ENCODE measurements around the gene ZNF530. TPM values are rescaled to one million over a fixed set of nuclear protein-coding genes. Genes with fewer than 3 reads are reported as not detected.

The ZNF530 gene
- total RNA-seq, 1 donor from 2014 or later = 4.7 TPM

DNA sequence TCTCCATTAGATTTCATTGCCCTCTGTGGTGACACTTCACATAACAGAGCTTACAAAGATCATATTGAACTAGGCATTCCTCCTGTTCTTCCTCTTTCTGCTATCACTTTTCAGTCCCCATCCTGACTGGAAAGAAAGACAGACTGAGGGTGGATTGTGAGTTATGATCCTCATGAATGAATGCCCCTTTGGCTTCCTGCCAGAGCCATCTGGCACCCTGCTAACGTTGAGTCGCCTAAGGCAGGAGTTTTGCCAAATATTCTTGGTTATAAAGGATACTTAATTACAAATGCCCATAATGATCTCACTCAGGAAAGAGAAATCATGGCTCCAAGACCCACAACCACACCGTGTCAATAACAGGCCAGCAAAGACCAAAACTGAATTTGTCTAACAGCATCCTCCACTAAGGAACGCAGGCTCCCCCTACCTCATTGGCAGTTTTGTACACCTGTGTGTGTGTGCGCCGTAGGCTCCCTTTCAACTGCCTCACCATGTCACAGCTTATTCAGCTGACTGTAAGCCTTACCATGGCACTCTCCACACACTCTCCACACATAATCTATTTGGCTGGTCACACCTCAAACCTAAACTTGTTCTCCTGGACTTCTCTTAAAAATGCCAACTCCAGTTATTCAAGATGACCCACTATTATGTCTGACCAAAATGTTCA is 48.8 kb downstream of the ZNF530 start:
- Histone ChIP-seq H3K9me3 (ENCODE audit: insufficient read depth, low read depth, low read length) (peaks cover 3% of the 10 kb centered on the region), H3K27me3 (ENCODE audit: insufficient read depth, low read length) (no peaks in the 10 kb centered on the region), H3K79me2 (ENCODE audit: insufficient read depth, low read length) (no peaks in the 10 kb centered on the region), H2AFZ (ENCODE audit: low read depth, low read length) (no peak overlapping the region), H3K9ac (ENCODE audit: low read length) (no peak overlapping the region), H4K20me1 (ENCODE audit: insufficient read depth, low read length) (no peaks in the 10 kb centered on the region), H3K4me1 (ENCODE audit: insufficient read depth, low read length) (no peaks in the 10 kb centered on the region), H3K27ac (ENCODE audit: low read depth, low read length) (no peak overlapping the region), H3K4me3 (ENCODE audit: insufficient read depth, low read depth, low read length) (no peak overlapping the region), H3K36me3 (ENCODE audit: insufficient read depth, low read length) (no peaks in the 10 kb centered on the region), H3K4me2 (ENCODE audit: low read length) (no peak overlapping the region)
- DNase-seq (ENCODE audit: low read depth) (no peak), FAIRE-seq (no peak)
- TF ChIP-seq, protein P1, sequence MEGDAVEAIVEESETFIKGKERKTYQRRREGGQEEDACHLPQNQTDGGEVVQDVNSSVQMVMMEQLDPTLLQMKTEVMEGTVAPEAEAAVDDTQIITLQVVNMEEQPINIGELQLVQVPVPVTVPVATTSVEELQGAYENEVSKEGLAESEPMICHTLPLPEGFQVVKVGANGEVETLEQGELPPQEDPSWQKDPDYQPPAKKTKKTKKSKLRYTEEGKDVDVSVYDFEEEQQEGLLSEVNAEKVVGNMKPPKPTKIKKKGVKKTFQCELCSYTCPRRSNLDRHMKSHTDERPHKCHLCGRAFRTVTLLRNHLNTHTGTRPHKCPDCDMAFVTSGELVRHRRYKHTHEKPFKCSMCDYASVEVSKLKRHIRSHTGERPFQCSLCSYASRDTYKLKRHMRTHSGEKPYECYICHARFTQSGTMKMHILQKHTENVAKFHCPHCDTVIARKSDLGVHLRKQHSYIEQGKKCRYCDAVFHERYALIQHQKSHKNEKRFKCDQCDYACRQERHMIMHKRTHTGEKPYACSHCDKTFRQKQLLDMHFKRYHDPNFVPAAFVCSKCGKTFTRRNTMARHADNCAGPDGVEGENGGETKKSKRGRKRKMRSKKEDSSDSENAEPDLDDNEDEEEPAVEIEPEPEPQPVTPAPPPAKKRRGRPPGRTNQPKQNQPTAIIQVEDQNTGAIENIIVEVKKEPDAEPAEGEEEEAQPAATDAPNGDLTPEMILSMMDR (IDR thresholded peaks at IDR 0.05; ENCODE audit: insufficient read depth, low read depth, low read length) = no peak
- no peak for TF ChIP-seq EZH2 (IDR thresholded peaks at IDR 0.05; ENCODE audit: insufficient read depth, low read length)
- Mint-ChIP-seq H3K27me3 (ENCODE audit: low read depth, unreplicated experiment) (no peaks in the 10 kb centered on the region), H3K36me3 (ENCODE audit: low read depth, unreplicated experiment) (peaks cover 11% of the 10 kb centered on the region), H3K27ac (ENCODE audit: unreplicated experiment) (no peak overlapping the region), H3K4me3 (ENCODE audit: unreplicated experiment) (no peak overlapping the region), H3K4me1 (ENCODE audit: low read depth, unreplicated experiment) (peaks cover 19% of the 10 kb centered on the region), H3K9me3 (ENCODE audit: unreplicated experiment) (peaks cover 8% of the 10 kb centered on the region)

DNA sequence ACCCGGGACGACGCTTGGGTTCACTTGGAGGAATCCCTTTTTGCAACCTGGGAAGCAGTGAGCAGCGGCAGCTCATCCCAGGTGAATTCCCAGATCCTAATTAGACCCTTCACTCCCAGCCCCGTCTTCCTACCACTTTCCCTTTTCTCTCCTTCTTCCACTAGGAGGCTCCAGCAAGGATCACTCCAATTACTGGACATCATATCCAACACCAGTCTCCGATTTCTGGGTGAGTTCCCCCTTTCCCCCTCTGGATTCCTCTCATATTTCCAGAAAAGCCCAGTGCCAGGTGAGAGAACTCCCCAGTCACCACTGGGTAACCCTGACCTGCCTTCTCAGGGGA is 51.9 kb downstream of the ZNF530 start:
- no peak overlapping the region for H3K9ac ChIP-seq (ENCODE audit: low read length)
- H3K9me3 Mint-ChIP-seq (ENCODE audit: unreplicated experiment) = peaks cover 25% of the 10 kb centered on the region
- H3K4me3 Mint-ChIP-seq (ENCODE audit: unreplicated experiment) = peak overlapping the region; percentile 75
- no peaks in the 10 kb centered on the region for H3K4me1 ChIP-seq (ENCODE audit: insufficient read depth, low read length)
- no peaks in the 10 kb centered on the region for H4K20me1 ChIP-seq (ENCODE audit: insufficient read depth, low read length)
- H3K27me3 Mint-ChIP-seq (ENCODE audit: low read depth, unreplicated experiment) = peaks cover 9% of the 10 kb centered on the region
- TF ChIP-seq, protein P1 (IDR thresholded peaks at IDR 0.05; ENCODE audit: insufficient read depth, low read depth, low read length) = no peak
- TF ChIP-seq EZH2 (IDR thresholded peaks at IDR 0.05; ENCODE audit: insufficient read depth, low read length) = no peak
- peaks cover 21% of the 10 kb centered on the region for H3K36me3 Mint-ChIP-seq (ENCODE audit: low read depth, unreplicated experiment)
- H3K4me2 ChIP-seq (ENCODE audit: low read length) = no peak overlapping the region
- no peaks in the 10 kb centered on the region for H3K27me3 ChIP-seq (ENCODE audit: insufficient read depth, low read length)
- H3K27ac Mint-ChIP-seq (ENCODE audit: unreplicated experiment) = peak overlapping the region; percentile 75
- no peak overlapping the region for H3K27ac ChIP-seq (ENCODE audit: low read depth, low read length)
- peaks cover 6% of the 10 kb centered on the region for H3K9me3 ChIP-seq (ENCODE audit: insufficient read depth, low read depth, low read length)
- H3K79me2 ChIP-seq (ENCODE audit: insufficient read depth, low read length) = no peaks in the 10 kb centered on the region
- DNase-seq (ENCODE audit: low read depth) = no peak
- no peak overlapping the region for H3K4me3 ChIP-seq (ENCODE audit: insufficient read depth, low read depth, low read length)
- H2AFZ ChIP-seq (ENCODE audit: low read depth, low read length) = no peak overlapping the region
- H3K4me1 Mint-ChIP-seq (ENCODE audit: low read depth, unreplicated experiment) = peaks cover 32% of the 10 kb centered on the region
- H3K36me3 ChIP-seq (ENCODE audit: insufficient read depth, low read length) = no peaks in the 10 kb centered on the region
- no peak for FAIRE-seq

DNA sequence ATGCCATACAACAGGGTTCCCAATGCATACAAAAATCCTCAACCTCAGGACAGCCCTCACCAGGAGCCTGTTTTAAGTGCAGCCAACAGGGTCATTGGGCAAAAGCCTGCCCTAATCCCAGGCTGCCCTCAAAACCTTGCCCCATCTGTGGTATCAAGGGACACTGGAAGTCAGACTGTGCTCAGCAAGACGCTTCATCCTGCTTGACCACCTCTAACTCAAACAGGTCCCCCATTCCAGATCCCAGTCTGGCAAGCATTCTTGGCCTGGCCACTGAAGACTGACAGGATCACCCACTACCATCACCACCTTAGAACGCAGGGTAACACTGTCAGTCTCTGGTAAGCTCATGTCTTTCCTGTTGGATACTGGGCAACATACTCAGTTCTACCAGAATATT is 54.0 kb downstream of the ZNF530 start:
- no peak overlapping the region for H3K27ac ChIP-seq (ENCODE audit: low read depth, low read length)
- FAIRE-seq (no peak), DNase-seq (ENCODE audit: low read depth) (no peak)
- no peaks in the 10 kb centered on the region for H3K36me3 ChIP-seq (ENCODE audit: insufficient read depth, low read length)
- Mint-ChIP-seq H3K4me1 (ENCODE audit: low read depth, unreplicated experiment) (peaks cover 30% of the 10 kb centered on the region), H3K36me3 (ENCODE audit: low read depth, unreplicated experiment) (peaks cover 21% of the 10 kb centered on the region), H3K27me3 (ENCODE audit: low read depth, unreplicated experiment) (peaks cover 12% of the 10 kb centered on the region), H3K27ac (ENCODE audit: unreplicated experiment) (peak overlapping the region; percentile 76), H3K9me3 (ENCODE audit: unreplicated experiment) (peaks cover 21% of the 10 kb centered on the region), H3K4me3 (ENCODE audit: unreplicated experiment) (no peak overlapping the region)
- H4K20me1 ChIP-seq (ENCODE audit: insufficient read depth, low read length) = no peaks in the 10 kb centered on the region
- no peaks in the 10 kb centered on the region for H3K4me1 ChIP-seq (ENCODE audit: insufficient read depth, low read length)
- no peak overlapping the region for H2AFZ ChIP-seq (ENCODE audit: low read depth, low read length)
- H3K9ac ChIP-seq (ENCODE audit: low read length) = no peak overlapping the region
- no peak overlapping the region for H3K4me2 ChIP-seq (ENCODE audit: low read length)
- TF ChIP-seq, protein P1 (IDR thresholded peaks at IDR 0.05; ENCODE audit: insufficient read depth, low read depth, low read length) = no peak
- no peak for TF ChIP-seq EZH2 (IDR thresholded peaks at IDR 0.05; ENCODE audit: insufficient read depth, low read length)
- H3K27me3 ChIP-seq (ENCODE audit: insufficient read depth, low read length) = no peaks in the 10 kb centered on the region
- H3K9me3 ChIP-seq (ENCODE audit: insufficient read depth, low read depth, low read length) = peaks cover 6% of the 10 kb centered on the region
- H3K79me2 ChIP-seq (ENCODE audit: insufficient read depth, low read length) = no peaks in the 10 kb centered on the region
- H3K4me3 ChIP-seq (ENCODE audit: insufficient read depth, low read depth, low read length) = no peak overlapping the region

Measured in astrocyte (in vitro differentiated cells and primary cell).